ENCODE measurements around the gene TSPAN3. TPM values are rescaled to one million over a fixed set of nuclear protein-coding genes. Genes with fewer than 3 reads are reported as not detected.

Gene TSPAN3
- total and polyA plus RNA-seq, 12 donors = 52.2 to 159 (median 98.7) TPM

- Histone ChIP-seq H3K4me1 (peaks cover 3 to 97% (median 9%) of the 10 kb centered on the region in 9 donors), H3K27ac (peak overlapping the region in 1 of 10 donors; percentile 84), H3K9me3 (no peaks in the 10 kb centered on the region), H3K4me3 (no peak overlapping the region), H3K36me3 (peaks cover 0 to 4% (median 0%) of the 10 kb centered on the region in 9 donors), H3K27me3 (no peaks in the 10 kb centered on the region)
- intact Hi-C loops (cut with DNase I) = no loop called here
- ATAC-seq = no peak
- 86 to 88% methylated on average over 4 of the region's 4 CpGs for WGBS, 2 donors
- TF ChIP-seq CTCF (IDR thresholded peaks at IDR 0.05) = no peak
- DNase-seq = no peak
These were observed 69.6 kb downstream of the TSPAN3 start for GRCh38 chr15:77001351-77001750.

GRCh38 chr15:76999996-77000395, 70.9 kb downstream of the TSPAN3 start:
- H3K4me1 ChIP-seq = peaks cover 7 to 97% (median 19%) of the 10 kb centered on the region in 9 donors
- H3K27ac ChIP-seq = peak overlapping the region in 1 of 10 donors; percentile 31

GRCh38 chr15:76998663-76999285, 72.1 kb downstream of the TSPAN3 start:
- 81 to 82% methylated on average over 8 of the region's 8 CpGs for WGBS, 2 donors
- DNase-seq = no peak
- Histone ChIP-seq H3K4me1 (peaks cover 7 to 97% (median 19%) of the 10 kb centered on the region in 9 donors), H3K9me3 (no peaks in the 10 kb centered on the region), H3K4me3 (no peak overlapping the region), H3K36me3 (peaks cover 0 to 4% (median 0%) of the 10 kb centered on the region in 9 donors), H3K27ac (peak overlapping the region in 1 of 10 donors; percentile 93), H3K27me3 (no peaks in the 10 kb centered on the region)
- ATAC-seq = no peak
- TF ChIP-seq CTCF (IDR thresholded peaks at IDR 0.05) = no peak
- intact Hi-C loops (cut with DNase I) = no loop called here

More at GRCh38 chr15:76999996-77000395, 70.9 kb downstream of the TSPAN3 start:
- Histone ChIP-seq H3K36me3 (peaks cover 0 to 4% (median 0%) of the 10 kb centered on the region in 9 donors), H3K27me3 (no peaks in the 10 kb centered on the region), H3K9me3 (no peaks in the 10 kb centered on the region), H3K4me3 (no peak overlapping the region)
- 81 to 94% methylated on average over 2 of the region's 2 CpGs for WGBS, 2 donors
- ATAC-seq (no peak), DNase-seq (no peak)
- intact Hi-C loops (cut with DNase I) = no loop called here
- no peak for TF ChIP-seq CTCF (IDR thresholded peaks at IDR 0.05)

- peak overlapping the region in 7 of 10 donors; percentile 25 to 62 (median 33) for H3K4me3 ChIP-seq
- WGBS, 2 donors = 53 to 76% methylated on average over 14 of the region's 14 CpGs
- H3K27me3 ChIP-seq = no peaks in the 10 kb centered on the region
- peaks cover 0 to 4% (median 0%) of the 10 kb centered on the region in 9 donors for H3K36me3 ChIP-seq
- no peaks in the 10 kb centered on the region for H3K9me3 ChIP-seq
- intact Hi-C loops (cut with DNase I) = no loop called here
- TF ChIP-seq CTCF (IDR thresholded peaks at IDR 0.05) = peak in 1 of 9 donors; percentile 10
- H3K27ac ChIP-seq = peak overlapping the region in 6 of 10 donors; percentile 43 to 93 (median 60)
- ATAC-seq (peak; percentile 49 to 76 (median 64)), DNase-seq (peak in 1 of 2 donors; percentile 46)
- peaks cover 7 to 97% (median 19%) of the 10 kb centered on the region in 9 donors for H3K4me1 ChIP-seq
These were observed 74.1 kb downstream of the TSPAN3 start for GRCh38 chr15:76996526-76997401.

All from heart right ventricle (tissue), 16 donors.